Loucy (cell line): ENCODE data around the gene TNFAIP3.

Source experiments
- EZH2phosphoT487 ChIP-seq: fragments of 200-600 bp; IDR thresholded peaks from 2 replicates; pipeline ENCODE4 v1.6.1; 2018; ENCODE audit warnings: antibody characterized with exemption, mild to moderate bottlenecking, moderate library complexity, borderline replicate concordance
- TF ChIP-seq, protein P1 (sequence below): fragments of 200-600 bp; sonication (generic); conservative IDR thresholded peaks from 2 replicates; pipeline ENCODE4 v1.5.1; 2014; ENCODE audit warnings: mild to moderate bottlenecking, antibody characterized with exemption, low read length

DNA sequence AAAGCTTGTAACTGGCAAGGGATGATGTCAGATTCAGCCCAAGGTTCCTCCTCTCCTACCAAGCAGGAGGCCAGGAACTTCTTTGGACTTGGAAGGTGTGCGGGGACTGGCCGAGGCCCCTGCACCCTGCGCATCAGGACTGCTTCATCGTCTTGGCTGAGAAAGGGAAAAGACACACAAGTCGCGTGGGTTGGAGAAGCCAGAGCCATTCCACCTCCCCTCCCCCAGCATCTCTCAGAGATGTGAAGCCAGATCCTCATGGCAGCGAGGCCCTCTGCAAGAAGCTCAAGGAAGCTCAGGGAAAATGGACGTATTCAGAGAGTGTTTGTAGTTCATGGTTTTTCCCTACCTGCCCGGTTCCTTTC is 14.4 kb downstream of the TNFAIP3 start:
- TF ChIP-seq, protein P1, sequence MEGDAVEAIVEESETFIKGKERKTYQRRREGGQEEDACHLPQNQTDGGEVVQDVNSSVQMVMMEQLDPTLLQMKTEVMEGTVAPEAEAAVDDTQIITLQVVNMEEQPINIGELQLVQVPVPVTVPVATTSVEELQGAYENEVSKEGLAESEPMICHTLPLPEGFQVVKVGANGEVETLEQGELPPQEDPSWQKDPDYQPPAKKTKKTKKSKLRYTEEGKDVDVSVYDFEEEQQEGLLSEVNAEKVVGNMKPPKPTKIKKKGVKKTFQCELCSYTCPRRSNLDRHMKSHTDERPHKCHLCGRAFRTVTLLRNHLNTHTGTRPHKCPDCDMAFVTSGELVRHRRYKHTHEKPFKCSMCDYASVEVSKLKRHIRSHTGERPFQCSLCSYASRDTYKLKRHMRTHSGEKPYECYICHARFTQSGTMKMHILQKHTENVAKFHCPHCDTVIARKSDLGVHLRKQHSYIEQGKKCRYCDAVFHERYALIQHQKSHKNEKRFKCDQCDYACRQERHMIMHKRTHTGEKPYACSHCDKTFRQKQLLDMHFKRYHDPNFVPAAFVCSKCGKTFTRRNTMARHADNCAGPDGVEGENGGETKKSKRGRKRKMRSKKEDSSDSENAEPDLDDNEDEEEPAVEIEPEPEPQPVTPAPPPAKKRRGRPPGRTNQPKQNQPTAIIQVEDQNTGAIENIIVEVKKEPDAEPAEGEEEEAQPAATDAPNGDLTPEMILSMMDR, result no peak
- no peak for TF ChIP-seq EZH2phosphoT487
